ENCODE measurements around the gene PTGES.

PTGES gene

GRCh38 chr9:129720865-129721545, 31.8 kb downstream of the PTGES start:
- DNase-seq (ENCODE audit: extremely low read depth in 1 of 2, low read depth in 1 of 2) = no peak

DNA sequence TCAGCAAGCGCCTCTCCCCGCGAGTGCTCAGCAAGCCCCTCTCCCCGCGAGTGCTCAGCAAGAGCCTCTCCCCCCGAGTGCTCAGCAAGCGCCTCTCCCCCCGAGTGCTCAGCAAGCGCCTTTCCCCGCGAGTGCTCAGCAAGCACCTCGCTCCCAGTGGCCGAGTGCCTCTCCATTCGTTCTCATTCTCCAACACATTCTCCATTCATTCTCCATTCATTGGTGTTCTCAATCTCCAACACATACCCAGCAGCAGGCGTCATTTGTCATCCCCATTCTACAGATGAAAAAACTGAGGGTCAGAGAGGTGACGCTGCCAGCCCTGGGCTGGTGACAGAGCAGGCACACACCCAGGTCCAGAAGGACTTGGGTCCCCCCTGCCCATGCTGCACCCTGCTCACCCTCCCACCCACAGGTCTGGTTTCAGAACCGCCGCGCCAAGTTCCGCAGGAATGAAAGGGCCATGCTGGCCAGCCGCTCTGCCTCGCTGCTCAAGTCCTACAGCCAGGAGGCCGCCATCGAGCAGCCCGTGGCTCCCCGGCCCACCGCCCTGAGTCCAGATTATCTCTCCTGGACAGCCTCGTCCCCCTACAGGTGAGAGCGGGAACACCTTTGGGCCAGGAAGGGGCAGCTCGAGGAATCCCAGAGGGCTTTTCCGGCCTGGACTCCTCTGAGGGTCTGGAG, 32.5 kb downstream of the PTGES start:
- DNase-seq (ENCODE audit: extremely low read depth in 1 of 2, low read depth in 1 of 2) = no peak

GRCh38 chr9:129719135-129719534, 33.7 kb downstream of the PTGES start:
- DNase-seq (ENCODE audit: extremely low read depth in 1 of 2, low read depth in 1 of 2) = no peak

DNA sequence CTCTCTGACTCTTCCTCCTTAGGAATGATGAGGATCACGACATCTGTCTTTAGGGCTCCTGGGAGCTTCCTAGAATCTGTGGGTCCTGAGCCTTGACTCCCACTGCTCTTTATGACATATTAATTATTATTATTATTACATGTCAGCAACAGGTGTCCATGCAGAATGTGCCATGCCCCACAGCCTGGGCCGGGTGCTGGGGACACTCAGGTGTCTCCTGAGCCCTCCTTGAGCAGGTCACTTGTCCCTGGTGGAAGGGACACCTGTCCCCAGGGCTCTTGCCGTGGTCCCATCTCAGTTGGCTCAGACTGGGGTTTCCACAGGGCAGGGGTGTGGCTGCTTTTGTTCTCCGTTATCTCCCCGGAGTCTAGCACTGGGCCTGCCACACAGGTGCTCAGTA, 34.2 kb downstream of the PTGES start:
- DNase-seq (ENCODE audit: extremely low read depth in 1 of 2, low read depth in 1 of 2) = no peak

DNA sequence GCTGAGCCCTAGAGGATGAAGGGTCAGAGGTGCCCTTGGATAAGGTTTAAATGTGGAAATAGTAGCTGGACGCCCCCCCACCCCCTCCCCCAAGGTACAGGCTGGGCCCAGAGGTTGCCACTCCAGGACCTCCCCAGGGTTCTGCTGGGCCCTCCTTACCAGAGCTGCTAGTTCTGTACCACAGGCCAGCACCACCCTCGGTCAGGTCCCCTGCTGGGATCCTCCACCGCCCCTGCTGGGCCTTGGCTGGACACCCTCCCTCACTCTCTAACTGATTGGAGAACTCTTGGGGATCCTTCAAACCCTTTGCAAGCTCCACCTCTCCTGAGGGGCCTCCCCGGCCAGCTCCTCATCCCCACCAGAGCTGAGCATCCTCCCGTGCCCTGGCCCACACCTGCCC, 34.9 kb downstream of the PTGES start:
- no peak for DNase-seq (ENCODE audit: extremely low read depth in 1 of 2, low read depth in 1 of 2)

- DNase-seq (ENCODE audit: extremely low read depth in 1 of 2, low read depth in 1 of 2) = no peak
Observed at GRCh38 chr9:129716091-129716490, 36.8 kb downstream of the PTGES start.

DNA sequence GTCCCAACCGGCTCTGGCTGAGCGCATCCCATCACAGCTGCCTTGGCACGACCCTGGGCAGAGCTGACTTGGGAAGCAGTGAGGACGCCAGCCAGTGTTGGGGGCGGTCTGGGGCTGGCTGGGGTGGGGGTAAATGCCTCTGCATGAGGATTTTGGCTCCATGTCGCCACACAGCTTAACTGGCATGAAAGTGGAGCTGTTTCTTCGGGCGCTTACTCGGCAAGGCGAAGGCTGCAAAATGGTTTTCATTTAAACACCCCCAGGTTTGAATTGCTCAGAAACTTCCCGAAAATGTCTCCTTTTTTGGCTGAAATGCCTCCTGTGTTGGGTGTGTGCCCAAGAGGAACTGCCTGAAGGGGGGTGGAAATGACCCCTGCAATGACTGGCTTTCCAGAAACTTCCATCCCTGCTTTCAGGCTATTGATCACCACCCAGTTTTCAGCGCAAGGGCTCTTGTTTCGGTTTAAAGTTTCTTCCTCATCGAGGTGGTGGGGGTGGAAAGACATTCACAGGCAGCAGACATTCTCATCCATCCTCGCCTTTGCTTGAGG, 38.3 kb downstream of the PTGES start:
- no peak for DNase-seq (ENCODE audit: extremely low read depth in 1 of 2, low read depth in 1 of 2)

DNA sequence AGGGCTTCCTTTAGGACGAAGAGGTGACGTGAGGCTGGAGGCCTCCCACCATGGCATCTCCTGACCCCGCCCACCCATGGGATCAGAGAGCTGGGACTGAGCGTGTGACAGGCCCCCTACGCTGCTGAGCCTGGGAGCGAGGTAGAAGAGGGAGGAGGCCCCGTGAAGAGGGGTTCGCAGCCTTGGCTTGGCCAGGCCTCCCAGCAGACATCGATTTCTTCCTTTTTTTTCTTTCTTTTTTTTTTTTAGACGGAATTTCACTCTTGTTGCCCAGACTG, 39.5 kb downstream of the PTGES start:
- DNase-seq (ENCODE audit: extremely low read depth in 1 of 2, low read depth in 1 of 2) = no peak

GRCh38 chr9:129712634-129713401, 40.0 kb downstream of the PTGES start:
- DNase-seq (ENCODE audit: extremely low read depth in 1 of 2, low read depth in 1 of 2) = no peak

DNA sequence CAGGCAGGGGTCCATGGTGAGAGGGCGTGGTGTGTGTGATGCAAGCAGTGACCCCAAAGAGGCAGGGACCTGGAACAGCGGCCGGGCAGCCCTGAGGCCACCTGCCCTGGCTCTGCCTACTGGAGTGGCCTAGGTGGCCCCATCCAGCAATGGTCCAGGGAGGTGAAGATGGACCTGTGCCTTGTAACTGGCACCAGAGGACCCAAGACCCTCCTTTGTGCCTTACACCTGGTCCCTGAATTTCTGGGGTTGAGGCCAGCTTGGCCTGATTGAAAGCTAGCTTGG, 42.7 kb downstream of the PTGES start:
- no peak for DNase-seq (ENCODE audit: extremely low read depth in 1 of 2, low read depth in 1 of 2)

DNA sequence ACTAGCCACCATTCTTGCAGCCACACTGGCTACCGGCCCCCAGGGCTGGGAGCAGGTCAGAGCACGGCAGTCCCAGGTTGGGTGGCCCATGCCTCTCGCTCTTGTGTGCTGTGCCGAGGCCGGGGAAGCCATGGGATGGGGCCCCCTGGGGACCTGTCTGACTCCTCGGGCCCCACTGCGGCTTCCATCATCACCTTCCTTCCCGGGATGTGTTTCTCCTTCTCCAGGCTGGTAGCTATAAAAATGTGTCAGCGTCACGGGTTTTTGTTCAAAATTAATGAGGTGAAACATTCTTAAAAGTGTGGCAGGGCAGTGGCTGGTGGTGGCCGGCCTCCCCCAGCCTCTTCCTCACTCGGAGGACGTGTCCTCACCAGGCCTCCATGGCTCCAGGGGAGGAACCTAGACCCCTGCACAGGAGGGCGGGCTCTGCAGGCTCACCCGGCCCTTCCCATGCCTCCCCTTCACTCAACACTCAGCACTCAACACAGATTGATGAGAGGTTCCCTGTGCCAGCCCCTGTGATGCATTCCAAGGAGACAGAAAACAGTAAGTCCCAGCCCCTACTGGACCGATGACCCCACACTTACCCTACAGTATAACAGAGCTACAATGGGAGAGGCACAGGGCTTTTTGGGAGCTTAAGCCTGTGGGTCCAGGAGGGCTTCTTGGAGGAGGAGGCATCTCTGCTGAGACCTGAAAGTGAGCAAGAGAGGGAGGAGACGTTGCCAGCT, 43.2 kb downstream of the PTGES start:
- no peak for DNase-seq (ENCODE audit: extremely low read depth in 1 of 2, low read depth in 1 of 2)

GRCh38 chr9:129708793-129709192, 44.0 kb downstream of the PTGES start:
- no peak for DNase-seq (ENCODE audit: extremely low read depth in 1 of 2, low read depth in 1 of 2)

DNA sequence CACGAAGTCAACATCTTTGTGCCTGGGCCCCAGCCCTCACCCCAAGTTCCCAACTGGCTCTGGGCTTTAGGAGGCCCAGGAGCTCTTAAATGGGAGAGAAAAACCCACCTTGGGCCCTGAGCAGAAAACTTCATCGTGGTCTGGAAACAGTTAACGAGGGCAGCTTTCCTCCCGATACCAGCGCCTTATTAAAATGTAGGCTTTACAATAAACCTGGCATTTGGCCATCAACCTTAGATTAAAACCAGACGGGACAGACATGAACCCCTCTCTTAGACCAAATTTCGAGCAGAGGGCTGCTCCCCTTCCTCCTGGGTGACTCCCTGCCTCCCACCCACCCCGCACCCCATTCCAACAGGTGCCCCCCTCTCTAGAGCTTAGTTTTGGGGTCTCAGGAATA, 48.0 kb downstream of the PTGES start:
- DNase-seq (ENCODE audit: extremely low read depth in 1 of 2, low read depth in 1 of 2) = no peak

DNA sequence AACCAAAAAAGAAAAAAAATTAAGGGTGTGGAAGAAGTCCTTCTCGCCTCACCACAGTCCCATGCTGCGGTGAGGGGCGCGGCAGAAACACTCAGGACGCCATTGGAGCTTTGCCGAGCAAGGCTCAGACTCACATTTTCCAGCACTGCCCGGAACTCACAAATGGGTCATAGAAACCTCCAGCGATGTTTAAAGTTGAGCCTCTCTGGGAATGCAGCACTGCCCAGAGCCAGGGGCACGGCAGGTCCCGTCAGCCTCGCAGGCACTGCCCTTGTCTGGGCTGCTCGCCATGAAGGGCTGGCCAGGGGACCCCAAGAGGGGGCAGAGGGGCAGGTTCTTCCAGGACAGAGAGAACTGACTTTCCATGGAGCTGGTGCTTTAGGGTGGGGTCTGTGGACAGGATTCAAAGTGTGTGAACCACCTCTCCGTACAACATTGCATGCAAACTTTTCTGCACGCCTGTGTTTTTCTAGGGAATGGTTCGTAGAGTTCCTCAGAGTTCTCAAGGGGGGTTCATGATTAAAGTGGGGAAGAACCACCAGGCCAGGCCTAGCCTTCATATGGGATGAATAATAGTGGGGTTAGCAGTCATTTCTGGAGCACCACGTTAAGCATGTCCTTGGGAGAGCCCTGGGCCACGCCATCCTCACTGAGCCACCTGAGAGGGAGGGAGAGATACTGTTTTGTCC, 49.0 kb downstream of the PTGES start:
- no peak for DNase-seq (ENCODE audit: extremely low read depth in 1 of 2, low read depth in 1 of 2)

GRCh38 chr9:129702589-129703520, 50.0 kb downstream of the PTGES start:
- DNase-seq (ENCODE audit: extremely low read depth in 1 of 2, low read depth in 1 of 2) = no peak

GRCh38 chr9:129701549-129701948, 51.3 kb downstream of the PTGES start:
- DNase-seq (ENCODE audit: extremely low read depth in 1 of 2, low read depth in 1 of 2) = no peak

GRCh38 chr9:129701054-129701453, 51.8 kb downstream of the PTGES start:
- no peak for DNase-seq (ENCODE audit: extremely low read depth in 1 of 2, low read depth in 1 of 2)

DNA sequence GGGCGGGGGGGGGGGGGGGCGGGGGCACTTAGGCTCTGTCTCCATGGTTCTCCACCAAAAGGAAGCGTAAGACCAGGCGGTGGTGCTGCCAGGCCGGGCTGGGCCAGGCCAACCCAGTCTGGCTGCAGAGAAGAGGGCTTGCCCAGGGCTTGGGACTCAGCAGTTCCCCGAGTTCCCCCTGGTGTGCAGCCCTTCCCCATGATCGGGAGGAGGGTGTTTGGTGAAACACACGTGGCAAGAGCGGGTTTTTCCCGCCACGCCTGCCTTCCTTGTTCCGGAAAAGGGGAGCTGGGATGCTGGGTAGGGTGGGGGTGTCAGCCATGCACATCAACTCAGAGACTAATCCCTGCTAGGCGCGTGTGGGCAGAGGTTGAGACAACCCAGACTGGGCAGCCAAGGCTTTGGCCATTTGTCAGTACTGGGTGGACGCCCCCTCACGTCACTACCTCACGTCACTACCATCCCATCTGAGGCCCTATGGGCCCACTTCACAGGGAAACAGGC, 54.5 kb downstream of the PTGES start:
- no peak for DNase-seq (ENCODE audit: extremely low read depth in 1 of 2, low read depth in 1 of 2)

GRCh38 chr9:129697656-129698253, 55.1 kb downstream of the PTGES start:
- DNase-seq (ENCODE audit: extremely low read depth in 1 of 2, low read depth in 1 of 2) = peak; percentile 20 to 44
